OCI-LY3 (cell line): ENCODE data around the gene CNTN5.

Experiments used
- H2AFZ ChIP-seq: fragments of 200-600, 300-600 bp; shearing (Covaris generic); 2 replicates; pipeline ENCODE4 v1.6.0; 2014; ENCODE audit warnings: antibody characterized with exemption, low read depth, low read length
- H3K27ac ChIP-seq: fragments of 200-600, 300-600 bp; sonication (generic); 2 replicates; pipeline ENCODE4 v1.5.1; 2014; ENCODE audit warnings: mild to moderate bottlenecking, low read length, moderate library complexity, mixed read lengths
- H3K27me3 ChIP-seq: fragments of 200-600, 300-600 bp; sonication (generic); 2 replicates; pipeline ENCODE4 v1.6.1; 2014; ENCODE audit warnings: low read depth, low read length, mixed read lengths
- H3K36me3 ChIP-seq: fragments of 200-600, 300-600 bp; sonication (generic); replicated peaks from 2 replicates; pipeline ENCODE3; 2014; ENCODE audit warnings: low read depth, low read length, mixed read lengths
- H3K4me1 ChIP-seq: fragments of 300-600, 200-600 bp; sonication (generic); 2 replicates; pipeline ENCODE4 v1.6.1; 2014; ENCODE audit warnings: low read length, mixed read lengths
- H3K4me2 ChIP-seq: fragments of 200-600, 300-600 bp; sonication (generic); 2 replicates; pipeline ENCODE4 v1.6.1; 2014; ENCODE audit warnings: low read length, mixed read lengths
- H3K4me3 ChIP-seq: fragments of 300-600, 200-600 bp; sonication (generic); 2 replicates; pipeline ENCODE4 v1.5.1; 2014; ENCODE audit warnings: antibody characterized with exemption, mild to moderate bottlenecking, low read length, moderate library complexity
- H3K79me2 ChIP-seq: fragments of 300-600, 200-600 bp; shearing (Covaris generic); 2 replicates; pipeline ENCODE4 v1.6.1; 2014; ENCODE audit warnings: mild to moderate bottlenecking, low read length, mixed read lengths
- H3K9ac ChIP-seq: fragments of 300-600, 200-600 bp; shearing (Covaris generic); 2 replicates; pipeline ENCODE4 v1.6.0; 2014; ENCODE audit warnings: mild to moderate bottlenecking, low read length, moderate library complexity
- H3K9me3 ChIP-seq: fragments of 200-600, 300-600 bp; shearing (Covaris generic); 2 replicates; pipeline ENCODE4 v1.6.1; 2014; ENCODE audit warnings: low read length, mixed read lengths; ENCODE audit not compliant: insufficient read depth
- H4K20me1 ChIP-seq: fragments of 200-600, 300-600 bp; sonication (generic); 2 replicates; pipeline ENCODE4 v1.6.1; 2016; ENCODE audit warnings: low read length, mixed read lengths; ENCODE audit not compliant: insufficient read depth
- CTCF ChIP-seq: fragments of 200-600, 300-600 bp; sonication (generic); IDR thresholded peaks from 2 replicates; pipeline ENCODE4 v1.5.1; 2014; ENCODE audit warnings: antibody characterized with exemption, low read length, low read depth
- EZH2phosphoT487 ChIP-seq: fragments of 200-600 bp; shearing (Covaris generic); IDR thresholded peaks from 2 replicates; pipeline ENCODE4 v1.6.1; 2018; ENCODE audit warnings: antibody characterized with exemption, mixed run types, low read depth

The CNTN5 gene

GRCh38 chr11:100308202-100308601, 1287.5 kb downstream of the CNTN5 start:
- H3K4me1 ChIP-seq: no peaks in the 10 kb centered on the region
- H3K79me2 ChIP-seq: no peaks in the 10 kb centered on the region
- H3K27me3 ChIP-seq: no peaks in the 10 kb centered on the region
- no peak for TF ChIP-seq CTCF
- TF ChIP-seq EZH2phosphoT487: no peak
- no peak overlapping the region for H3K9ac ChIP-seq
- no peaks in the 10 kb centered on the region for H3K9me3 ChIP-seq
- no peak overlapping the region for H3K4me2 ChIP-seq
- H3K27ac ChIP-seq: no peak overlapping the region
- no peak overlapping the region for H3K4me3 ChIP-seq
- H2AFZ ChIP-seq: no peak overlapping the region
- H3K36me3 ChIP-seq: no peaks in the 10 kb centered on the region
- no peaks in the 10 kb centered on the region for H4K20me1 ChIP-seq

GRCh38 chr11:100315946-100316345, 1295.2 kb downstream of the CNTN5 start:
- no peaks in the 10 kb centered on the region for H3K27me3 ChIP-seq

GRCh38 chr11:100316952-100317351, 1296.2 kb downstream of the CNTN5 start:
- no peak overlapping the region for H3K4me3 ChIP-seq
- no peaks in the 10 kb centered on the region for H3K79me2 ChIP-seq
- H3K27me3 ChIP-seq: no peaks in the 10 kb centered on the region
- H3K9me3 ChIP-seq: no peaks in the 10 kb centered on the region
- no peak overlapping the region for H3K4me2 ChIP-seq
- H3K9ac ChIP-seq: no peak overlapping the region
- TF ChIP-seq EZH2phosphoT487: no peak
- TF ChIP-seq CTCF: no peak
- no peak overlapping the region for H2AFZ ChIP-seq
- no peaks in the 10 kb centered on the region for H3K36me3 ChIP-seq
- no peak overlapping the region for H3K27ac ChIP-seq
- no peaks in the 10 kb centered on the region for H4K20me1 ChIP-seq
- H3K4me1 ChIP-seq: no peaks in the 10 kb centered on the region

More at GRCh38 chr11:100315946-100316345, 1295.2 kb downstream of the CNTN5 start:
- Histone ChIP-seq H2AFZ (no peak overlapping the region), H3K4me1 (no peaks in the 10 kb centered on the region), H4K20me1 (no peaks in the 10 kb centered on the region), H3K4me2 (no peak overlapping the region), H3K36me3 (no peaks in the 10 kb centered on the region), H3K27ac (no peak overlapping the region), H3K4me3 (no peak overlapping the region), H3K9ac (no peak overlapping the region), H3K9me3 (no peaks in the 10 kb centered on the region), H3K79me2 (no peaks in the 10 kb centered on the region)
- TF ChIP-seq CTCF (no peak), EZH2phosphoT487 (no peak)

GRCh38 chr11:100319691-100320090, 1298.9 kb downstream of the CNTN5 start:
- H2AFZ ChIP-seq: no peak overlapping the region
- TF ChIP-seq EZH2phosphoT487 (no peak), CTCF (no peak)
- no peaks in the 10 kb centered on the region for H3K79me2 ChIP-seq
- H3K9ac ChIP-seq: no peak overlapping the region
- no peak overlapping the region for H3K27ac ChIP-seq
- H3K36me3 ChIP-seq: no peaks in the 10 kb centered on the region
- H3K9me3 ChIP-seq: no peaks in the 10 kb centered on the region
- no peaks in the 10 kb centered on the region for H4K20me1 ChIP-seq
- no peaks in the 10 kb centered on the region for H3K4me1 ChIP-seq
- H3K27me3 ChIP-seq: no peaks in the 10 kb centered on the region
- no peak overlapping the region for H3K4me3 ChIP-seq
- H3K4me2 ChIP-seq: no peak overlapping the region
